ENCODE data around the gene KNOP1. TPM values are rescaled to one million over a fixed set of nuclear protein-coding genes. Genes with fewer than 3 reads are reported as not detected.

KNOP1 gene
- total RNA-seq, 1 experiment from 2014 or later, result 30.6 TPM

DNA sequence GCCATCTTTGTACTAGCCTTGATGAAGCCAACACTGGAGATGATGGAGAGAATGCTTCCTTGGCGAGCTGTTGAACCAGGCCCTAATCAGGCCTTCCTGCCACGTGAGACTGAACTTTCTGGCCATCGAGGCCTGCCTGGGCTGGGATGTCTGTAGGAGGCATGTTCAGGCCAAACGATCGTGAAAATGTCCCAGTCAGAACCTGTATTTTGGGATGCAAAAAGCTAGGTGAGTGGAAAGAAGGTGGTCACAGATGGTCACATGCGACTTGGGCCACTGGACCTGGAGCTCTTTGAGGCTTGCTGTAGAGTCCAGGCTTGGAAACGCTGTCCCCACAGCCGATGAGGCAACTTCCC lies 12.9 kb downstream of the KNOP1 start:
- Histone ChIP-seq H3K27ac (no peak overlapping the region), H3K9me3 (replicated peaks) (no peaks in the 10 kb centered on the region), H3K4me1 (no peaks in the 10 kb centered on the region), H3K27me3 (no peaks in the 10 kb centered on the region), H3K4me3 (no peak overlapping the region), H3K36me3 (peaks cover 46% of the 10 kb centered on the region)
- DNase-seq, result no peak

DNA sequence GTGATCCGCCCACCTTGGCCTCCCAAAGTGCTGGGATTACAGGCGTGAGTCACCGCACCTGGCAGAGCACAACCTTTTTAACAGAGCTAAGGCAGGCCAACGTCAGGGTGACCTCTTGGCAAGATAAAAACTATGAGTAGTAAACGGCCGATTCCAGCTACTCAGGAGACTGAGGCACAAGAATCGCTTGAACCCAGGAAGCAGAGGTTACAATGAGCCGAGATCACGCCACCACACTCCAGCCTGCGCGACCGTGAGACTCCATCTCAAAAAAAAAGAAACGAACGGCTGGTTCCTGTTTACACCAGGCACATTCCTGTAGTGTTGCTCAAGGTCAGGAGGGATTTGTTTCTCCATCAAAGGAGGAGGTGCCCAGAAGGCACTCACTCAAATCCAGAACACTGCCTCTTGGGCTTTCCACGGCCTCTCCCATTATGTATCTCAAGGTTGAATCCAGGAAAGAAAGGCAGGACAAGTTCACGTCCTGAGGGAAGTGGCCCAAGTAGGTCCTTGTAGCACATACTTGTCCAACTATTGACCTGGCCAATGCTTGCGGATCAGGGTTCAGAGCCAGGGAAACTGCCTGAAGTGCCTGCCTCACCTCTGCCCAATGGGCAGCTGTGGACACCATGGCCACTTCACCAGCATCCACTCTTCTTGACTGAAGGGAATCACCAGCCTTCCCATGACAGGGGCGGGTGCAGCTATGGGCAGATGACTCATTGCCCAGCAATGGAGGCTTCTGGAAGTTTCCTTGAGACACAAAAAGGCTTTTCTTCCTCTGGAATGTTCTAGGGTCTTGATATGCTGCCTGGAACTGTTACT lies 13.5 kb downstream of the KNOP1 start:
- Histone ChIP-seq H3K36me3 (peaks cover 46% of the 10 kb centered on the region), H3K4me1 (no peaks in the 10 kb centered on the region), H3K4me3 (no peak overlapping the region), H3K27me3 (no peaks in the 10 kb centered on the region), H3K9me3 (replicated peaks) (no peaks in the 10 kb centered on the region), H3K27ac (no peak overlapping the region)
- DNase-seq, result no peak

DNA sequence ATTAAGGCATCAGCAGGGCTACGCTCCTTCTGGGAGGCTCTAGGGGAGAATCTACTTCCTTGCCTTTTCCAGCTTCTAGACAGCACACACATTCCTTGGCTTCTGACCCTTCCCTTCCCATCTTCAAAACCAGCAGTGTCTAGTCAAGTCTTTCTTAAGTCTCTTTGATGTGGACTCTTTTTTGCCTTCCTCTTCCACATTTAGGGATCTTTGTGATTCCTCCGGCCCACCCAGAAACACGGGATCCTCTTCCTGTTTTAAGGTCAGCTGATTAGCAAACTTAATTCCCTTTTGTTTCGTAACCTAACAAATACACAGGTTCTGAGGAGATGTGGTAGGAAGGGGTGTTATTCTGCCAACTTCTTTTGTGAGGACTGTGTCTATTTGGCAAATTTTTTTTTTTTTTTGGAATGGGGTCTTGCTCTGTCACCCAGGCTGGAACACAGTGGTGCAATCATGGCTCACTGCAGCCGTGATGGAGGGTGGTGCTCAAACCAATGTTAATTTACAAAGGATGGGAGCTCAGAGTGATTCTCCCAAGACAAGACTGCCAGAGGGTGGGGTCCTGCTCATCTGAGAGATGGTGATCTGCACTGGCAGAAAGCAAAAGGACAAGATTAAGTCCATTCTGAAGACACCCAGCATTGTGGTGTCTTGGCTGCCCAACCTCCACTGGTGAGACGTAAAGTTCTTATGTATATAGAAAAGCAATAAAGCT lies 14.7 kb downstream of the KNOP1 start:
- Histone ChIP-seq H3K36me3 (peaks cover 46% of the 10 kb centered on the region), H3K9me3 (replicated peaks) (no peaks in the 10 kb centered on the region), H3K27me3 (no peaks in the 10 kb centered on the region), H3K4me3 (no peak overlapping the region), H3K27ac (no peak overlapping the region), H3K4me1 (no peaks in the 10 kb centered on the region)
- no peak for DNase-seq

DNA sequence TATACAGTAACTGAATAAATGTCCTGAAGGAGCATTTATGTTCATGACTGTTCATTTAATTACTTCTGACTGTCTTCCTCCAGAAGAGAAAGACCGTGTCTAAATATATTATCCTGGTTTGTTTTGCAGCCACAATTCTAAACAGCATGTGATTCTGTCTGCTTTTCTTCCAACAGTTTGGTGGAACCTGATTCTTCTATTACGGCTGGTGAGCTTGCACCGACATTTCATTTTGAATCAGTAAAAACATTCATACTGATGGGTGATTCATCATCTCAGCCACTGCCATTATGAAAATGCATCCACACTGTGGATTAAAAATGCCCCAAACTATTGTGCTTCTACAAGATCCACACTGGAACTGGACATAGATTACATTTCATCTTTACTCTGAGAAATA lies 16.9 kb downstream of the KNOP1 start:
- H3K27me3 ChIP-seq, result no peaks in the 10 kb centered on the region
- H3K27ac ChIP-seq, result no peak overlapping the region
- H3K4me3 ChIP-seq, result no peak overlapping the region
- no peaks in the 10 kb centered on the region for H3K9me3 ChIP-seq (replicated peaks)
- peaks cover 10% of the 10 kb centered on the region; the same call in 1 of the 2 replicates for H3K4me1 ChIP-seq
- peaks cover 39% of the 10 kb centered on the region for H3K36me3 ChIP-seq
- no peak for DNase-seq

DNA sequence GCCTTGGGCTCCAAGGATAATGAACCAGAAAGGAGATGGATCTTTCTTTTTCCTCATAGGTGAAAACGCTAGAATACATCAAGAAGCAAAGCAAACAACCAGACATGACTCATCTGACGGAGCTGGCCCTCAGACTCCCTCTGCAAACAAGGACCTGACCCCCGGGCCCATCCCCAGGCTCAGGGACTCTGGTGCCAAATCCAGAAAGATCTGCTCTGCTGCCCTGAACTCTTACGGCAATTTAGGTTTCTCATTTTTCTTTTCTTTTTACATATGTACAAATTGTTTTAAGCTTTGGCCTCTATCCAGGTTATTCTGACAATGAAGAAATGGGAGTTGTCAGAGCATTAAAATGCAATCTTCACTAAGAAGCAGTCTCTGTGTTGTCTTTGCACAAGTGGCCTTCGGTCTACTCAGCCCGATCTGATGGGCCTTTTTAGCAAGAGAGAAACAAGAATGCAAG lies 17.7 kb downstream of the KNOP1 start:
- H3K4me3 ChIP-seq, result no peak overlapping the region
- peaks cover 33% of the 10 kb centered on the region for H3K36me3 ChIP-seq
- no peak overlapping the region for H3K27ac ChIP-seq
- H3K4me1 ChIP-seq, result peaks cover 10% of the 10 kb centered on the region; the same call in 1 of the 2 replicates
- H3K9me3 ChIP-seq (replicated peaks), result no peaks in the 10 kb centered on the region
- no peaks in the 10 kb centered on the region for H3K27me3 ChIP-seq
- DNase-seq, result no peak

DNA sequence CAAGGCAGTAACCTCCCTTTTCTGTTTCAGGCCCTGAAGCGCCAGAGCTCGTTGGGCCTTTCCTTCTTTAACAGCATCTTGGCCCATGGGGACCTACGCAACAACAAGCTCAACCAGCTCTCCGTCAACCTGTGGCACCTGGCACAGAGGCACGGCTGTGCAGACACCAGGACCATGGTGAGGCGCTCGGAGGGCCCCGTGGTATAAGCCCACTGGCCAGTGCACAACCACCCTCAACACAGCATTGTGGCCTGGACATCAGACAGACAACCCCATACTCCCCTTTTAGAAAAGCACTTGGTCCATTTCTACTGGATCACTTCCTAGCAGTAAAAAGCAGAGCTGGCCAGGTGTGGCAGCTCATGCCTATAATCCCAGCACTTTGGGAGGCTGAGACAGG lies 18.6 kb downstream of the KNOP1 start:
- Histone ChIP-seq H3K4me1 (peaks cover 10% of the 10 kb centered on the region; the same call in 1 of the 2 replicates), H3K9me3 (replicated peaks) (no peaks in the 10 kb centered on the region), H3K27me3 (no peaks in the 10 kb centered on the region), H3K4me3 (no peak overlapping the region), H3K27ac (no peak overlapping the region), H3K36me3 (peaks cover 24% of the 10 kb centered on the region)
- DNase-seq, result no peak

DNA sequence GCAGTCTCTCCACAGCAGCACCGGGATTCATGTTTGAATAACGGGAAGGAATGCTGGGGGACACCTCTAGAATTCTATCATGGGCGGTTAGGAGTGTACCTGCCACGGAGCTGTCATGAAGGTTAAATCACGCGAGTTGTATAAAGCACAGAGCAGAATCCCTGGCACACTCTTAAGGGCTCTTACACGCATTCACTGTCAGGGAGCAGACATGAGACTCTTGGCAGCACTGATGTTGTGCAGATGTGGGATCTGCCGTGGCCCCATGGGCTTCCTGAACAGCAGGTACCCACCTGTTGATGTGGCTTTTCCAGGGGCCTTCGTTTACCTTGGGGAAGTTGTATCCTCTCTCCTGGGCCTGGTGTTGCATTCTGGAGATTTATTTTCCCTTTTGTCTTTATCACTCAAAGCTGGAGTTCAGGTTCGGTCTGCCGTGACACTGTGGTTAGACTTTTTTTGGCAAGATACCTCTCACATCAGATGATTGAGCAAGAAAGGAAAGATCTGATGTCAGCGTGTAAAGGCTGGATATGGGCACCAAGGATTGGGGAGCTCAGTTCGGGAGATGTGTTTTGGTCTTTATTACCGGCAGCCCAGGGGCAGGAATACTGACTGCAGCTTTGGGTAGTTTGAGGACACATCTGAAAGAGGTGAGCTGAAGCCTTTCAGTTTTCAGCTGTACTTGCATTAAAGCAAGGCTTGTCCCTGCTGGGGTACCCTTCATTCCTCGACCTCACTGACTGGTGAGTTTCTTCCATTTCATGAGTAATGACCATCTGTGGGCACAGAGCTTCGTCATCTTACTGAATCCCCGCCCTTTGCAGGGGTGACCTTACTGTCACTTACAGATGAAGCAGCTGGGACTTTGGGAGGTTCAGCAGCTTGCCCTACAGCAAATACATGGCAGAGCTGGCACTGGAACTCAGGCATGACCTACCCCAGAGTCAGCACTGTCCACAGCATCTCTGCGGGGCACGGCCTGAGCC lies 19.3 kb downstream of the KNOP1 start:
- no peak for DNase-seq
- H3K4me3 ChIP-seq, result no peak overlapping the region

DNA sequence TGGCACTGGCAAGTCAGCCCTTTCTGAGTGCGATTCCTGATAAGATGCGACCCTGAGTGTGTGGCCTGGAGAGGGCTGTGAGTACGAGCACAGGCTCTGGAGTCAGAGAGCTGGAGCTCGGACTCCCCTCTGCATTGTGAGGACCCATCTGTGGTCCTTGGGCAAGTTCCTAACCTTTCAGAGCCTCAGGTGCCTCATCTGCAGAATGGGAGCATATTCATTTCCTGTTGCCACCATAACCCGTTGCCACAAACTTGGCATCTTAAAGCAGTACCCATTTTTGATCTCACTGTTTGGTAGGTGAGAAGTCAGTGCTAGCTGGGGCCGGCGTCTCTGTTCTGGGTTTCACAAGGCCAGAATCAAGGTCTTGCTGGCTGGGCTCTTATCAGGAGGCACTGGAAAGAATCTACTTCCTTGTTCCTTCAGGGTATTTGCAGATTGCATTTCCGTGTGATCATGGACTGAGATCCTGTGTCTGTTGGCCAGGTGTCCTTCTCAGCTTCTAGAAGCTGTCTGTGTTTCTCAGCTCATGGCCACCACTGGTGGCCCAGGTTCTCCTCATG lies 20.2 kb downstream of the KNOP1 start:
- Histone ChIP-seq H3K27me3 (no peaks in the 10 kb centered on the region), H3K4me1 (peaks cover 10% of the 10 kb centered on the region; the same call in 1 of the 2 replicates), H3K36me3 (peaks cover 14% of the 10 kb centered on the region), H3K4me3 (no peak overlapping the region), H3K9me3 (replicated peaks) (no peaks in the 10 kb centered on the region), H3K27ac (no peak overlapping the region)
- DNase-seq, result no peak

More for the DNA sequence above, 19.3 kb downstream of the KNOP1 start:
- no peaks in the 10 kb centered on the region for H3K27me3 ChIP-seq
- peaks cover 19% of the 10 kb centered on the region for H3K36me3 ChIP-seq
- H3K4me1 ChIP-seq, result peaks cover 10% of the 10 kb centered on the region; the same call in 1 of the 2 replicates
- H3K9me3 ChIP-seq (replicated peaks), result no peaks in the 10 kb centered on the region
- no peak overlapping the region for H3K27ac ChIP-seq

DNA sequence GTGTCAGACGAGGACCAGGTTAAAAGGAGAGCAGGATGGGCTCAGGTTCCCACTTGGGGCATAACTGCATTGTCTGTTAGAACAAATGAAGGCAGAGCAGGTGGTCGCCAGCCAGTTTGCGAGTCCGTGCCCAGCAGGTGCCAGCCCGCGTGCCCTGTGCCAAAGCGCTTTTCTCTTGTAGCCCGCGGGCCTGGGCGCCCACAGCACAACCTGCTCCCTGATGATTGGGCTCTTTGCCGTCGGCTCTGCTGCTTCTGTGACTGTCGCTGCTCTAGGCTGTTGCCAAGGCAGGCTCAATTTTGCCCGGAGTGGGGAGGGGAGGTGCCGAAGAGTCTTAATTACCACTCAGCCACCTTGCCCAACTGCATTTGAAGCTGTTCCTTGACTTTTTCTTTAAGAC lies 21.1 kb downstream of the KNOP1 start:
- H3K27me3 ChIP-seq, result no peaks in the 10 kb centered on the region
- no peak overlapping the region for H3K27ac ChIP-seq
- peaks cover 6% of the 10 kb centered on the region for H3K36me3 ChIP-seq
- H3K4me3 ChIP-seq, result no peak overlapping the region
- no peaks in the 10 kb centered on the region for H3K9me3 ChIP-seq (replicated peaks)
- H3K4me1 ChIP-seq, result peaks cover 10% of the 10 kb centered on the region; the same call in 1 of the 2 replicates
- DNase-seq, result no peak

DNA sequence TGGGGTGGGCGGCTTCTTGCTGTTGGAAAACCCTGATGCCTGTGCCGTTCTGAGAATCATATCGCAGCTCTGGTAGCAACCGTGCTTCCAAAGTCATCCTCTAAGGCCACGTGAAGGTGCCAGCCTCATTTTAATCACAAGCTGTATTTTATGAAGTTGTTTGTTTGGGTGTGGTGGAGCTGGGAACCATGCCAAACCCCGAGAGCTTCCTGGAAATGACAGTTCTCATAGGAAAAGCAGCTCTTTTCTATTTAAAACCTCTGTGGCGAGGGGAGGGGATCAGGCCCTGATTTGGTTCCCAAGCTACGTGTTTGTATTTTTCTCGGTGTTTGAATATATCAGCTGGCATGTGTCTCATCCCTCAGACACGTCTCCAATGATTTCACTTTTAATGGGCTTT lies 21.7 kb downstream of the KNOP1 start:
- DNase-seq, result peak; percentile 57 to 59
- Histone ChIP-seq H3K36me3 (peaks cover 3% of the 10 kb centered on the region), H3K27me3 (no peaks in the 10 kb centered on the region), H3K27ac (no peak overlapping the region), H3K9me3 (replicated peaks) (no peaks in the 10 kb centered on the region), H3K4me1 (peaks cover 10% of the 10 kb centered on the region; the same call in 1 of the 2 replicates), H3K4me3 (no peak overlapping the region)

DNA sequence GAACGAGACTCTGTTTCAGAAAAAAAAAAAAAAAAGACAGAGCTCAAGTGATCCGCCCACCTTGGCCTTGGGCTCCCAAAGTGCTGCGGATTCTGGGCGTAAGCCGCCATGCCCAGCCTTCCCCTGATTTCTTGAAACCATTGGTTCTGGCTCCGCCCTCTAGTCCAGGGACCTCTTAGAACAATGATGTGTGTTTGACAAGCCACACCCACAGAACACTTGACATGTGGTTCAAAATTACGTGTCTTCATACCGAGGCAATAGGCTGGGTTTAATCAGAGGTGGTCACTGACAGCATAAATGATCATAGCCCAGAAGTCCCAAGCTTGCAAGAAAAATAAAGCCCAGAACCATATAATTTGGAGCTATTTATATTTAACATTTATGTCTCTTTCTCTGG lies 23.0 kb downstream of the KNOP1 start:
- H3K36me3 ChIP-seq, result no peaks in the 10 kb centered on the region; the same call in 1 of the 2 replicates
- no peak for DNase-seq
- no peaks in the 10 kb centered on the region for H3K27me3 ChIP-seq
- H3K4me1 ChIP-seq, result peaks cover 10% of the 10 kb centered on the region; the same call in 1 of the 2 replicates
- H3K4me3 ChIP-seq, result no peak overlapping the region
- H3K9me3 ChIP-seq (replicated peaks), result no peaks in the 10 kb centered on the region
- no peak overlapping the region for H3K27ac ChIP-seq

DNA sequence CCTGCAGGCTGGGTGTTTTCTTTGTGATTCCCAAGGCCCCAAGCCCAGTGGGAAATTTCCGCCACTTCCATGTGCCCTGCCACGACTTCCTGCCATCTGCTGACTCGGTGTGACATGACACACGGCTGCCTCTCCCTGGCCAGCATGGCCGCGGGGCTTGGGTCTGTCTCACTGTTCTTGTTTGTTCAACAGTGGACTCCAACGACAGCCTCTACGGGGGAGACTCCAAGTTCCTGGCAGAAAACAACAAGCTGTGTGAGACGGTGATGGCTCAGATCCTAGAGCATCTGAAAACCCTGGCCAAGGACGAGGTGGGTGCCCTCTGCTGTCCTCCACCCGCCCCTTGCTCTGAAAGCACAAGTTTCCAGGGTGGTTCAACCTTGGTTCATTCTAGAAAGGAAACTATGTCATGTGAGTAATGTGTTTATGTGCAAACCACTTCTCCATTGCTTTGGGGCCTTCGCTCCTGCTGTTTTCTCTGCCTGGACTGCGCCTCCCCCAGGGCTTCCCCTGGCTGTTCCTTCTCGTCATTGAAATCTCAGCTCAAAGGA lies 26.8 kb downstream of the KNOP1 start:
- H3K36me3 ChIP-seq, result no peaks in the 10 kb centered on the region
- H3K27me3 ChIP-seq, result no peaks in the 10 kb centered on the region
- no peak overlapping the region for H3K27ac ChIP-seq
- 0 out of 2 replicates have a peak, but pooled peaks cover 1% of the 10 kb centered on the region for H3K4me1 ChIP-seq
- no peak overlapping the region for H3K4me3 ChIP-seq
- no peaks in the 10 kb centered on the region for H3K9me3 ChIP-seq (replicated peaks)
- DNase-seq, result no peak

DNA sequence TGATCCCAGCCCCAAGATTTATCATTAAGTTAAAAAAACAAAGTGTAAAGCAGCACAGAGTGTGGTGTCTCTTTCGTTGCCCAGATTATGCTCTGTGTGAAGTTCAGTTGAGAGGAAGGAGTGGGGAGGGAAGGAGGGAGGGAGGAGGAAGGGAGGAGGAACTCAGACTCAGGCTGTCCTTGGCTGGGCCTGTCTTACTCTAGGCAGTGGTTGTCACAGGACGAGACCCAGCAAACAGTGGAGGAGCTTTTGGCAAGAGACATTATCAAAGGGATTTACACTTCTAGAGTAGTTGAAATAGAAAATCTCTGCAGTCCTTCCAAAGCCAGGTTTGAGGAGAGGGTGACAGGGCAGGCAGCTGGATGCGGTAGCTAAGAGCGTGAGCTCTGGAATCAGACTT lies 27.8 kb downstream of the KNOP1 start:
- DNase-seq, result no peak
- no peaks in the 10 kb centered on the region for H3K27me3 ChIP-seq
- no peak overlapping the region for H3K27ac ChIP-seq
- 0 out of 2 replicates have a peak, but pooled peaks cover 4% of the 10 kb centered on the region for H3K36me3 ChIP-seq
- H3K4me3 ChIP-seq, result no peak overlapping the region
- no peaks in the 10 kb centered on the region for H3K4me1 ChIP-seq
- H3K9me3 ChIP-seq (replicated peaks), result no peaks in the 10 kb centered on the region

DNA sequence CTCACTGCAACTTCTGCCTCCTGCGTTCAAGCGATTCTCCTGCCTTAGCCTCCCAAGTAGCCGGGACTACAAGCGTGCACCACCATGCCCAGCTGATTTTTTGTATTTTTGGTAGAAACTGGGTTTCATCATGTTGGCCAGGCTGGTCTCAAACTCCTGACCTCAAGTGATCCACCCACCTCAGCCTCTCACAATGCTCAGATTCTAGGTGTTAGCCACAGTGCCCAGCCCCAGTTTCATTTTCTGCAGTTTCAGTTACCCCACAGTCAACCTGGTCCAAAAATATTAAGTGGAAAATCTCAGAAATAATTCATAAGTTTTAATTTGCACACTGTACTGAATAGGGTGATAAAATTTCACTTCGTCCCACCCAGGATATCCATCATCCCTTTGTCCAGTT lies 28.7 kb downstream of the KNOP1 start:
- H3K36me3 ChIP-seq, result 0 out of 2 replicates have a peak, but pooled peaks cover 6% of the 10 kb centered on the region
- H3K4me3 ChIP-seq, result no peak overlapping the region
- no peaks in the 10 kb centered on the region for H3K9me3 ChIP-seq (replicated peaks)
- no peak for DNase-seq
- no peak overlapping the region for H3K27ac ChIP-seq
- no peaks in the 10 kb centered on the region for H3K27me3 ChIP-seq
- H3K4me1 ChIP-seq, result no peaks in the 10 kb centered on the region

Data from SJCRH30 (cell line).